ACC112 (cell line): ENCODE results near the gene CYP1B1.
"Not testable (repeated sequence)": the region's sequence is repeated elsewhere in the genome, so short reads cannot be mapped to it uniquely, and the experiment has no call there.

Experiments used
- H2AFZ ChIP-seq: fragments of 200-600 bp; sonication (generic); one replicate; pipeline ENCODE4 v1.6.0; 2017; ENCODE audit warnings: antibody characterized with exemption, low read length; ENCODE audit not compliant: unreplicated experiment
- H3K27ac ChIP-seq: fragments of 200-600 bp; sonication (generic); 2 replicates; pipeline ENCODE4 v1.5.1; 2014; ENCODE audit warnings: low read depth, mild to moderate bottlenecking, antibody characterized with exemption, low read length, moderate library complexity
- H3K27me3 ChIP-seq: fragments of 200-600 bp; sonication (generic); 2 replicates; pipeline ENCODE4 v1.6.1; 2014; ENCODE audit warnings: mild to moderate bottlenecking, antibody characterized with exemption, low read length, moderate library complexity, mixed read lengths; ENCODE audit not compliant: insufficient read depth
- H3K36me3 ChIP-seq: fragments of 200-600 bp; sonication (generic); 2 replicates; pipeline ENCODE4 v1.6.1; 2016; ENCODE audit warnings: mild to moderate bottlenecking, antibody characterized with exemption, low read length, moderate library complexity, mixed read lengths; ENCODE audit not compliant: insufficient read depth
- H3K4me1 ChIP-seq: fragments of 200-600 bp; sonication (generic); one replicate; pipeline ENCODE4 v1.6.1; 2016; ENCODE audit warnings: low read length, mixed read lengths; ENCODE audit not compliant: insufficient read depth, unreplicated experiment, control insufficient read depth
- H3K4me3 ChIP-seq: fragments of 200-600 bp; sonication (generic); 2 replicates; pipeline ENCODE4 v1.5.1; 2014; ENCODE audit warnings: mild to moderate bottlenecking, low read depth, low read length
- H3K79me2 ChIP-seq: fragments of 200-600 bp; sonication (generic); one replicate; pipeline ENCODE4 v1.6.0; 2016; ENCODE audit warnings: low read length; ENCODE audit not compliant: control insufficient read depth, unreplicated experiment, insufficient read depth

CYP1B1 gene

DNA sequence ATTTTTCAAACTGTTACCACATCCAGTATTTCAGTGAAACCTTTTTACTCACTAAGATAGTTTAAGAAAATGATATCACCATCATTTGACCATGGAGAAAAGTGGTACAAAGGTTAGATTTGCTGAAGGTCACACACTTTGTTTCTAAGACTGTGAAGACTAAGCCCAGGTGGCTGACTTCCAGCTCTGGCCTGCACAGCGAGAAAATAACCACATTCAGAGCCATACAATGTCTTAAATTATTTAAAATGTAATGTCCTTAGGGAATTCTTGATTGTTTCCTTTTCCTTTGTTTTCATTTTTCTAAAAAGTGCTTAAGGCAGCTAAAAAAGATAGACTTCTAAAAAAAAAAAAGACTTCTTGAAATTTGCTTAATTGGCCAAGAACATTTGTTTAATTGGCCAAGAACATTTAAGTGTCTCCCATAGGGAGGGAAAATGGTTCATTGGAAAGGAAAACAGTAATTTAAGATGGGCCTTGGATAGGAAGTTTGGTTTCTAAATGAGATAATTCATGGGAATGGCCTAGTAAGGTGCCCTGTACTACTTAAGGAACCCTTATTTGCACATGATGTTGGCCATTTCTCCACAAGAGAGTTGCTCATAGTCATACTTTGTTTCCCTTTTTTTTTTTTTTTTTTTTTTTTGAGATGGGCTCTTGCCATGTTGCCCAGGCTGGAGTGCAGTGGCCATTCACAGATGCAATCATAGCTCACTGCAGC lies 45.2 kb downstream of the CYP1B1 start:
- Histone ChIP-seq H3K27me3 (no peaks in the 10 kb centered on the region), H3K27ac (no peak overlapping the region), H3K36me3 (no peaks in the 10 kb centered on the region), H3K79me2 (no peaks in the 10 kb centered on the region), H2AFZ (no peak overlapping the region), H3K4me3 (no peak overlapping the region), H3K4me1 (no peaks in the 10 kb centered on the region)

DNA sequence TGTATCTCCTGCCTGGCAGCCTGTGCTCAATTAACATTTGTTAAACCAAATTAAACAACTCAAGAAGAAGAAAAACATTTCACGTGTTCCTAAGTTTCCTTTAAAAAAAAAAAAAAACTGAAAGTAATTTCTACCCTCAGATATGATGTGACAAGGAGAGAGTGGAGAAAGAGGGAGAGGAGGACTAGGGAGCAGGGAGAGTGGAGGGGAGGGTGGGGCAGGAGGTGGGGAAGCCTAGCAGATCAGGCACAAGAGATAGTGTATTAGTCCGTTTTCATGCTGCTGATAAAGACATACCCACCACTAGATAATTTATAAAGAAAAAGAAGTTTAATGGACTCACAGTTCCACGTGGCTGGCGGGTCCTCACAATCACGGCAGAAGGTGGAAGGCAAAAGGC lies 46.4 kb downstream of the CYP1B1 start:
- no peak overlapping the region for H2AFZ ChIP-seq
- H3K27me3 ChIP-seq: no peaks in the 10 kb centered on the region
- H3K27ac ChIP-seq: no peak overlapping the region
- no peaks in the 10 kb centered on the region for H3K36me3 ChIP-seq
- no peak overlapping the region for H3K4me3 ChIP-seq
- H3K4me1 ChIP-seq: no peaks in the 10 kb centered on the region
- H3K79me2 ChIP-seq: no peaks in the 10 kb centered on the region

DNA sequence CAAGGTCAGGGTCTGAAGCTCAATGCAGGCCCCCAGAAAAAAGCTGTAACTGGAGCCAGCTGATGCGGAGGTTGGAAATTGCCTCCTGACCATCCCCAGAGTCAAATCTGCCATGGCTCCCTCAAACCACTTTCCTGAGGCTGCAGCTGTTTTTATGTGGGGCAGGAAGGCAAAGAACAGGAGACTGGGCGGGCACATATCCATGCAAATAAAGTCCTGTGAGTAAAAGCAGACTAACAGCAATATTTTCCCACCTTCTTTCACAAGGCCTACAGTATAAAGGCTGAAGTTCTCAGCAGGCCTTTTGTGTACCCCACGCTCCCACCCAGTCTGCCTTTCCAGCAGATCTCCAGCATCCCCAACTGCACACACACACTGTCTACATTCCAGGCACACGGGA lies 47.1 kb downstream of the CYP1B1 start:
- Histone ChIP-seq H3K79me2 (no peaks in the 10 kb centered on the region), H2AFZ (no peak overlapping the region), H3K27ac (no peak overlapping the region), H3K27me3 (no peaks in the 10 kb centered on the region), H3K4me3 (no peak overlapping the region), H3K4me1 (no peaks in the 10 kb centered on the region), H3K36me3 (no peaks in the 10 kb centered on the region)

GRCh38 chr2:38026846-38027245 lies 49.1 kb downstream of the CYP1B1 start:
- no peaks in the 10 kb centered on the region for H3K27me3 ChIP-seq
- H3K36me3 ChIP-seq: no peaks in the 10 kb centered on the region
- H3K4me3 ChIP-seq: no peak overlapping the region
- no peaks in the 10 kb centered on the region for H3K4me1 ChIP-seq
- peak overlapping the region; percentile 46 for H2AFZ ChIP-seq
- no peaks in the 10 kb centered on the region for H3K79me2 ChIP-seq
- no peak overlapping the region for H3K27ac ChIP-seq

DNA sequence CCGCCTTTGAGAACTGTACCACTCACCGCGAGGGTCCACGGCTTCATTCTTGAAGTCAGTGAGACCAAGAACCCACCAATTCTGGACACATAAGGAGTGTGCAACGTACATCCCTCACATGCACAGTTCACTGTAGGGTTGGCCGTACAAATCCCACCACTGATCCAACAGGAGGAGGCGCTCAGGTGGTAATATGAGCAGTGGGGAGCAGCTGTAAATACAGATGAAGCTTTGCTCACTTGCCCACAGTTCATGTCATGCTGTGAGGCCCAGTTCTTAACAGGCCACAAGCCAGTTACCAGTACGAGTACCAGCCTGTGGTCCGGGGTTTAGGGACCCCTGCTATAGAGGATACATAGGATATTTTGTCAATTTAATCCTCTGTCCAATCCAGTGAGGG lies 54.4 kb downstream of the CYP1B1 start:
- Histone ChIP-seq H3K27me3 (no peaks in the 10 kb centered on the region), H3K36me3 (no peaks in the 10 kb centered on the region), H3K4me3 (no peak overlapping the region), H3K27ac (no peak overlapping the region), H2AFZ (no peak overlapping the region), H3K79me2 (no peaks in the 10 kb centered on the region), H3K4me1 (no peaks in the 10 kb centered on the region)

- H3K27ac ChIP-seq, H3K36me3 ChIP-seq, H2AFZ ChIP-seq, H3K27me3 ChIP-seq, H3K79me2 ChIP-seq, H3K4me1 ChIP-seq, H3K4me3 ChIP-seq: not testable (repeated sequence)
These were observed 55.4 kb downstream of the CYP1B1 start for GRCh38 chr2:38020359-38021069.

DNA sequence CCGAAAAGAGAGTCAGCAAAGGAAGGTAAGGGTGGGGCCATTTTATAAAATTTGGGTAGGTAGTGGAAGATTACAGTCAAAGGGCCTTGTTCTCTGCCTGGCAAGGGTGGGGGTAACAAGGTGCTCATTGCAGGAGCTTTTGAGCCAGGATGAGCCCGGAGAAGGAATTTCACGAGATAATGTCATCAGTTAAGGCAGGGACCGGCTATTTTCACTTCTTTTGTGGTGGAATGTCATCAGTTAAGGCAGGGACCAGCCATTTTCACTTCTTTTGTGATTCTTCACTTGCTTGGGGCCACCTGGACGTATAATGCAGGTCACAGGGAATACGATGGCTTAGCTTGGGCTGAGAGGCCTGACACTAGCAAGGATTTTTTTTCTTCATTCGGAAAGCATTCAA lies 58.1 kb downstream of the CYP1B1 start:
- H3K4me3 ChIP-seq: no peak overlapping the region

More for the DNA sequence above, 58.1 kb downstream of the CYP1B1 start:
- Histone ChIP-seq H2AFZ (no peak overlapping the region), H3K27me3 (no peaks in the 10 kb centered on the region), H3K79me2 (no peaks in the 10 kb centered on the region), H3K4me1 (peaks cover 4% of the 10 kb centered on the region), H3K27ac (no peak overlapping the region), H3K36me3 (no peaks in the 10 kb centered on the region)
